Measurements from ENCODE around the gene TMEM63A. TPM values are rescaled to one million over a fixed set of nuclear protein-coding genes. Genes with fewer than 3 reads are reported as not detected.

Gene TMEM63A
- total and polyA plus RNA-seq, 2 of the 13 experiments (the other 11 are each of a cell fraction or from before 2014, with no cell fraction given) = 23.9 to 53.3 TPM

- no peak for TF ChIP-seq ZNF709 (CRISPR knock-in tag; IDR thresholded peaks at IDR 0.05)
- 0 out of 2 replicates have a peak, but pooled peaks have one; percentile 37 for TF ChIP-seq ARNT2 (CRISPR knock-in tag; IDR thresholded peaks at IDR 0.05; ENCODE audit: low read depth)
- no peak for TF ChIP-seq IRF2 (CRISPR knock-in tag; IDR thresholded peaks at IDR 0.05)
- TF ChIP-seq ZBTB1 (CRISPR knock-in tag; IDR thresholded peaks at IDR 0.05; ENCODE audit: borderline replicate concordance) = no peak
- no peak for TF ChIP-seq ZNF160 (CRISPR knock-in tag; IDR thresholded peaks at IDR 0.05)
- no peak for TF ChIP-seq HIC2 (CRISPR knock-in tag; IDR thresholded peaks at IDR 0.05; ENCODE audit: low read depth)
- TF ChIP-seq POLR2G (IDR thresholded peaks at IDR 0.05; ENCODE audit: low read depth, low read length) = no peak
- no peak for TF ChIP-seq ZNF441 (CRISPR knock-in tag; IDR thresholded peaks at IDR 0.05; ENCODE audit: borderline replicate concordance)
- no peak for TF ChIP-seq THAP11 (CRISPR knock-in tag; IDR thresholded peaks at IDR 0.05)
- peak; percentile 63; the same call in 1 of the 2 replicates for TF ChIP-seq ZNF501 (CRISPR knock-in tag; IDR thresholded peaks at IDR 0.05)
- no peak for TF ChIP-seq REL (CRISPR knock-in tag; conservative IDR thresholded peaks at IDR 0.05)
- no peak for TF ChIP-seq GZF1 (CRISPR knock-in tag; IDR thresholded peaks at IDR 0.05)
- no peak for TF ChIP-seq TEAD2 (CRISPR knock-in tag; IDR thresholded peaks at IDR 0.05)
- TF ChIP-seq FOXP4 (CRISPR knock-in tag; IDR thresholded peaks at IDR 0.05) = no peak
- no peak for TF ChIP-seq SMYD3 (CRISPR knock-in tag; IDR thresholded peaks at IDR 0.05)
- TF ChIP-seq TBX2 (CRISPR knock-in tag; IDR thresholded peaks at IDR 0.05; ENCODE audit: borderline replicate concordance) = peak; percentile 27; the same call in 1 of the 2 replicates
- no peak for TF ChIP-seq ZNF205 (CRISPR knock-in tag; IDR thresholded peaks at IDR 0.05)
- TF ChIP-seq GPBP1L1 (CRISPR knock-in tag; IDR thresholded peaks at IDR 0.05) = no peak
- no peak for TF ChIP-seq GRHL1 (CRISPR knock-in tag; conservative IDR thresholded peaks at IDR 0.05)
- no peak for TF ChIP-seq ZNF580 (CRISPR knock-in tag; IDR thresholded peaks at IDR 0.05; ENCODE audit: borderline replicate concordance, low read depth)
These were observed 29.3 kb upstream of the TMEM63A start (continued) for GRCh38 chr1:225911191-225912130.

All from HepG2 (cell line).